Activated CD4-positive, alpha-beta T cell treated with anti-CD3 and anti-CD28 coated beads, Interleukin-2, amount 50 U/mL, for 24 hours (primary cell): ENCODE results near the gene OR4D1.
"Not testable (repeated sequence)": the region's sequence is repeated elsewhere in the genome, so short reads cannot be mapped to it uniquely, and the experiment has no call there.

Experiments
- DNase-seq, 2 donors: peaks; one replicate each; pipeline ENCODE4 v3.0.0-alpha.2; 2020; ENCODE audit warnings: low read depth in 1 of 2, low spot score in 1 of 2

Gene OR4D1

GRCh38 chr17:58147930-58148434 lies at the start of gene OR4D1:
TSS of gene OR4D1 (plus strand) at chr17:58148384. CDS start at chr17:58155154, 6,770 bp downstream.
- no peak for DNase-seq

- DNase-seq: no peak
Measured at GRCh38 chr17:58100506-58100905, 47.7 kb upstream of the OR4D1 start.

GRCh38 chr17:58101898-58102297 lies 46.3 kb upstream of the OR4D1 start:
- DNase-seq: not testable (repeated sequence)

GRCh38 chr17:58105093-58105492 lies 43.1 kb upstream of the OR4D1 start:
- DNase-seq: no peak

- DNase-seq: no peak
Measured at GRCh38 chr17:58107306-58107705, 40.9 kb upstream of the OR4D1 start.

- DNase-seq: no peak
Measured at GRCh38 chr17:58109197-58109596, 39.0 kb upstream of the OR4D1 start.

- DNase-seq: no peak
Measured at GRCh38 chr17:58110012-58110411, 38.2 kb upstream of the OR4D1 start.

- DNase-seq: no peak
Measured at GRCh38 chr17:58111676-58112075, 36.5 kb upstream of the OR4D1 start.

GRCh38 chr17:58112970-58113631 lies 35.1 kb upstream of the OR4D1 start:
- DNase-seq: peak; percentile 85 to 86

- DNase-seq: no peak
Measured at GRCh38 chr17:58113947-58114346, 34.2 kb upstream of the OR4D1 start.

- no peak for DNase-seq
Measured at GRCh38 chr17:58117382-58117781, 30.8 kb upstream of the OR4D1 start.

GRCh38 chr17:58119491-58119890 lies 28.7 kb upstream of the OR4D1 start:
- no peak for DNase-seq

GRCh38 chr17:58120195-58120822 lies 27.9 kb upstream of the OR4D1 start:
- DNase-seq: peak in 1 of 2 donors; percentile 33

- no peak for DNase-seq
Measured at GRCh38 chr17:58121925-58122324, 26.3 kb upstream of the OR4D1 start.

- DNase-seq: no peak
Measured at GRCh38 chr17:58127846-58128245, 20.3 kb upstream of the OR4D1 start.

GRCh38 chr17:58132697-58133096 lies 15.5 kb upstream of the OR4D1 start:
- not testable (repeated sequence) for DNase-seq

GRCh38 chr17:58136669-58137279 lies 11.4 kb upstream of the OR4D1 start:
- DNase-seq: no peak

GRCh38 chr17:58141505-58141904 lies 6.7 kb upstream of the OR4D1 start:
- DNase-seq: no peak

GRCh38 chr17:58143335-58143734 lies 4.8 kb upstream of the OR4D1 start:
- not testable (repeated sequence) for DNase-seq

GRCh38 chr17:58144801-58145200 lies 3.4 kb upstream of the OR4D1 start:
- DNase-seq: no peak

GRCh38 chr17:58148609-58149008 lies 425 bp downstream of the OR4D1 start:
- DNase-seq: no peak

- DNase-seq: no peak
Measured at GRCh38 chr17:58150394-58150793, 2.2 kb downstream of the OR4D1 start.
